Measurements from ENCODE around the gene TRIML2. TPM values are rescaled to one million over a fixed set of nuclear protein-coding genes. Genes with fewer than 3 reads are reported as not detected.
"Not testable (repeated sequence)": the region's sequence is repeated elsewhere in the genome, so short reads cannot be mapped to it uniquely, and the experiment has no call there.

TRIML2 gene
- total and polyA plus RNA-seq, 2 donors: 0.05 to 0.27 TPM

- 95% methylated on average over 12 of the region's 12 CpGs for WGBS
- no peak for DNase-seq (ENCODE audit: low read depth in 6 of 9, low spot score in 9 of 9)
- Histone ChIP-seq H3K9me3 (ENCODE audit: control insufficient read depth in 2 of 2, insufficient read depth in 1 of 2, low read length in 1 of 2) (peaks cover 0 to 8% of the 10 kb centered on the region in 2 donors), H3K27ac (ENCODE audit: low read depth in 1 of 2, low read length in 1 of 2) (no peak overlapping the region), H3K4me3 (ENCODE audit: low read length in 2 of 2) (no peak overlapping the region), H3K27me3 (ENCODE audit: control insufficient read depth in 2 of 2, insufficient read depth in 1 of 2, low read length in 1 of 2) (no peaks in the 10 kb centered on the region), H3K36me3 (ENCODE audit: control insufficient read depth in 2 of 2, insufficient read depth in 2 of 2, low read length in 1 of 2) (no peaks in the 10 kb centered on the region), H3K4me1 (ENCODE audit: control insufficient read depth in 2 of 2, insufficient read depth in 2 of 2, low read length in 2 of 2) (no peaks in the 10 kb centered on the region)
Measured at GRCh38 chr4:188076169-188076568, 33.2 kb downstream of the TRIML2 start.

- Histone ChIP-seq H3K4me3 (ENCODE audit: low read length in 2 of 2) (no peak overlapping the region), H3K9me3 (ENCODE audit: control insufficient read depth in 2 of 2, insufficient read depth in 1 of 2, low read length in 1 of 2) (peaks cover 0 to 15% of the 10 kb centered on the region in 2 donors), H3K36me3 (ENCODE audit: control insufficient read depth in 2 of 2, insufficient read depth in 2 of 2, low read length in 1 of 2) (no peaks in the 10 kb centered on the region), H3K27me3 (ENCODE audit: control insufficient read depth in 2 of 2, insufficient read depth in 1 of 2, low read length in 1 of 2) (no peaks in the 10 kb centered on the region), H3K4me1 (ENCODE audit: control insufficient read depth in 2 of 2, insufficient read depth in 2 of 2, low read length in 2 of 2) (no peaks in the 10 kb centered on the region), H3K27ac (ENCODE audit: low read depth in 1 of 2, low read length in 1 of 2) (no peak overlapping the region)
- 96% methylated on average over 14 of the region's 14 CpGs for WGBS
- no peak for DNase-seq (ENCODE audit: low read depth in 6 of 9, low spot score in 9 of 9)
Measured at GRCh38 chr4:188061083-188061482, 48.3 kb downstream of the TRIML2 start.

DNA sequence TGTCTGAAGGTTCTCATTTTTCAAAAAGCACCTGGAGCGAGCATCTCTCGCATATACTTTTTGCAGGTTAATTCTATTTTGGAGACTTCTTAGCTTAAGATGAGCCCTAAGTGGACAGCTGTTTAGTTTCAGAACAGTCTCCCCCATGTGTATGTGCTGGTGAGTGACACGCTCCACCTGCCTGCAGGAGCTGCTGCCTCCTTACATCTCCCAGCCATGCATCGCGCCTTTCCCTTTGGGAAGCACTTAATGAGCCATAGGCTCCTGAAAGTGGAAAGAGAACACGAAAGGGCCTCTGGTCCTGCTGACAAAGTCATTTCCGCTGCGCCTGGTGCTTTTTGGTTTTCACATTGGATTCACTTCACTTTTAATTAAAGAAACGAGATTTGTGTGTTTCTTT is 56.1 kb downstream of the TRIML2 start:
- 89% methylated on average over 9 of the region's 9 CpGs for WGBS
- no peak for DNase-seq (ENCODE audit: low read depth in 6 of 9, low spot score in 9 of 9)
- Histone ChIP-seq H3K4me3 (ENCODE audit: low read length in 2 of 2) (no peak overlapping the region), H3K4me1 (ENCODE audit: control insufficient read depth in 2 of 2, insufficient read depth in 2 of 2, low read length in 2 of 2) (no peaks in the 10 kb centered on the region), H3K36me3 (ENCODE audit: control insufficient read depth in 2 of 2, insufficient read depth in 2 of 2, low read length in 1 of 2) (no peaks in the 10 kb centered on the region), H3K9me3 (ENCODE audit: control insufficient read depth in 2 of 2, insufficient read depth in 1 of 2, low read length in 1 of 2) (peaks cover 1 to 3% of the 10 kb centered on the region in 2 donors), H3K27ac (ENCODE audit: low read depth in 1 of 2, low read length in 1 of 2) (no peak overlapping the region), H3K27me3 (ENCODE audit: control insufficient read depth in 2 of 2, insufficient read depth in 1 of 2, low read length in 1 of 2) (no peaks in the 10 kb centered on the region)

DNA sequence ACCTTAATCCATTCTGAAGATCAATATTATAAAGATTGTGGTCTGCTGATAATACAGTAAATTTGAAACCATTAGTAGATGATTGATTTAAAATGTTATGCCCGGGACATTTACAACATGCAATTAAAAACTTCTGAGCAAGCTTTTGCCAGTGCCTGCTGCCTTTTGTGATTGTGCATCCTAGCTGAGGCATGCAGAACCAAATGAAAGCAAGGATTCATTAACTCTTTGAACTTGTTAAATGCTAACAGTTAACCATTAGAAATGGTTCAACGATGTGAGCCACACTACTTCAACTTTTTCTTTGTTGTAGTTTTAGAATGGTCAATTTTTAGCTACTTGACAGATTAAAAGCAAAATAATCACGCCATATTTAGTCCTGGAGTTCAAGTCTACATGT is 62.7 kb downstream of the TRIML2 start:
- Histone ChIP-seq H3K9me3 (ENCODE audit: control insufficient read depth in 2 of 2, insufficient read depth in 1 of 2, low read length in 1 of 2) (peaks cover 0 to 28% of the 10 kb centered on the region in 2 donors), H3K27ac (ENCODE audit: low read depth in 1 of 2, low read length in 1 of 2) (no peak overlapping the region), H3K36me3 (ENCODE audit: control insufficient read depth in 2 of 2, insufficient read depth in 2 of 2, low read length in 1 of 2) (no peaks in the 10 kb centered on the region), H3K4me1 (ENCODE audit: control insufficient read depth in 2 of 2, insufficient read depth in 2 of 2, low read length in 2 of 2) (no peaks in the 10 kb centered on the region), H3K4me3 (ENCODE audit: low read length in 2 of 2) (no peak overlapping the region), H3K27me3 (ENCODE audit: control insufficient read depth in 2 of 2, insufficient read depth in 1 of 2, low read length in 1 of 2) (no peaks in the 10 kb centered on the region)
- DNase-seq (ENCODE audit: low read depth in 6 of 9, low spot score in 9 of 9): no peak
- 75% methylated on average over 3 of the region's 3 CpGs for WGBS

GRCh38 chr4:188045461-188045860 is 63.9 kb downstream of the TRIML2 start:
- not testable (repeated sequence) for DNase-seq (ENCODE audit: low read depth in 6 of 9, low spot score in 9 of 9); H3K4me3 ChIP-seq (ENCODE audit: low read length in 2 of 2); H3K27me3 ChIP-seq (ENCODE audit: control insufficient read depth in 2 of 2, insufficient read depth in 1 of 2, low read length in 1 of 2); H3K36me3 ChIP-seq (ENCODE audit: control insufficient read depth in 2 of 2, insufficient read depth in 2 of 2, low read length in 1 of 2); H3K4me1 ChIP-seq (ENCODE audit: control insufficient read depth in 2 of 2, insufficient read depth in 2 of 2, low read length in 2 of 2); H3K27ac ChIP-seq (ENCODE audit: low read depth in 1 of 2, low read length in 1 of 2)
- 96% methylated on average over 10 of the region's 10 CpGs for WGBS
- H3K9me3 ChIP-seq (ENCODE audit: control insufficient read depth in 2 of 2, insufficient read depth in 1 of 2, low read length in 1 of 2): peaks cover 0 to 38% of the 10 kb centered on the region in 2 donors

GRCh38 chr4:188043154-188043553 is 66.2 kb downstream of the TRIML2 start:
- Histone ChIP-seq H3K4me1 (ENCODE audit: control insufficient read depth in 2 of 2, insufficient read depth in 2 of 2, low read length in 2 of 2) (no peaks in the 10 kb centered on the region), H3K36me3 (ENCODE audit: control insufficient read depth in 2 of 2, insufficient read depth in 2 of 2, low read length in 1 of 2) (no peaks in the 10 kb centered on the region), H3K27ac (ENCODE audit: low read depth in 1 of 2, low read length in 1 of 2) (no peak overlapping the region), H3K4me3 (ENCODE audit: low read length in 2 of 2) (no peak overlapping the region), H3K9me3 (ENCODE audit: control insufficient read depth in 2 of 2, insufficient read depth in 1 of 2, low read length in 1 of 2) (peaks cover 0 to 46% of the 10 kb centered on the region in 2 donors), H3K27me3 (ENCODE audit: control insufficient read depth in 2 of 2, insufficient read depth in 1 of 2, low read length in 1 of 2) (no peaks in the 10 kb centered on the region)
- whole genome bisulfite sequencing: 88% methylated on average over 5 of the region's 5 CpGs
- DNase-seq (ENCODE audit: low read depth in 6 of 9, low spot score in 9 of 9): no peak

DNA sequence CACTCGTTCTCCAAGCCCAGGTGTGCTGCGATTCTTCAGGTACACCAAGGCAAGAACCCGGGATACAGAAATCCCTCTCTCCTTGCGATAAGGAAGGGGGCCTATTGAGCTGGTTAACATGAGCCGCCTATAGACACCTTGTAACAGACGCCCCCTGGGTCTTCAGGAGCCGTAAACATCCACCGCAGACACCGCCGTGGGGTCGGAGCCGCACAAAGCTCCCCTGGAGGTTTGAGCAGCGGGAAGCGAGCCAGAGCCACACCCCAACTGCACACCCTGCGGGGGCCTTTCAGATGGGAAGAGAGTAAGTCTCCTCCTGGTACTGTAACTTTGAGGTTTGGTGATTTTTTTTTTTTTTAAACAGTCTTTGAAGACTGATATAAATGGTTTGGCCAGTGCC is 67.2 kb downstream of the TRIML2 start:
- WGBS: 80% methylated on average over 15 of the region's 15 CpGs
- Histone ChIP-seq H3K27ac (ENCODE audit: low read depth in 1 of 2, low read length in 1 of 2) (no peak overlapping the region), H3K27me3 (ENCODE audit: control insufficient read depth in 2 of 2, insufficient read depth in 1 of 2, low read length in 1 of 2) (no peaks in the 10 kb centered on the region), H3K4me1 (ENCODE audit: control insufficient read depth in 2 of 2, insufficient read depth in 2 of 2, low read length in 2 of 2) (no peaks in the 10 kb centered on the region), H3K36me3 (ENCODE audit: control insufficient read depth in 2 of 2, insufficient read depth in 2 of 2, low read length in 1 of 2) (no peaks in the 10 kb centered on the region), H3K9me3 (ENCODE audit: control insufficient read depth in 2 of 2, insufficient read depth in 1 of 2, low read length in 1 of 2) (peaks cover 0 to 46% of the 10 kb centered on the region in 2 donors), H3K4me3 (ENCODE audit: low read length in 2 of 2) (no peak overlapping the region)
- no peak for DNase-seq (ENCODE audit: low read depth in 6 of 9, low spot score in 9 of 9)

DNA sequence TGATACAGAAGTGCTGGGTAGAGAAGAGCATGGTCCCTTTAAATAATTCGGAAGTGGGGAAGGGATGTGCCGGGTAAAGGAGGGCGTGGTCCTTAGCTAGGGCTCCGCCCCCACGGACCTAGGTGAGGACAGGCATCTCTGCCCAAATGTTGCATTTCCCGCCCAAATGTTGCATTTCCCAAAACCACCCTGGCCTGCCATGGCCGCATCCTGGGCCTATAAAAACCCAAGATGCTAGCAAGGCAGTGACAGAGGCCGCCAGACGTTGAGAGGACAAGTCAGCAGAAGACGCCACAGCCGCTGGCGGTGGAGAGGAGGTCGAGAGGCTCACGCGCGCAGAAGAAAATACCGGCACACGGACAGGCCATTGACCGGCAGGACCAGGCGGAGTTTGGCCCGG is 67.7 kb downstream of the TRIML2 start:
- WGBS: 95% methylated on average over 21 of the region's 21 CpGs
- Histone ChIP-seq H3K36me3 (ENCODE audit: control insufficient read depth in 2 of 2, insufficient read depth in 2 of 2, low read length in 1 of 2) (no peaks in the 10 kb centered on the region), H3K9me3 (ENCODE audit: control insufficient read depth in 2 of 2, insufficient read depth in 1 of 2, low read length in 1 of 2) (peaks cover 0 to 46% of the 10 kb centered on the region in 2 donors), H3K27me3 (ENCODE audit: control insufficient read depth in 2 of 2, insufficient read depth in 1 of 2, low read length in 1 of 2) (no peaks in the 10 kb centered on the region), H3K4me1 (ENCODE audit: control insufficient read depth in 2 of 2, insufficient read depth in 2 of 2, low read length in 2 of 2) (no peaks in the 10 kb centered on the region), H3K4me3 (ENCODE audit: low read length in 2 of 2) (no peak overlapping the region), H3K27ac (ENCODE audit: low read depth in 1 of 2, low read length in 1 of 2) (no peak overlapping the region)
- no peak for DNase-seq (ENCODE audit: low read depth in 6 of 9, low spot score in 9 of 9)

Measured in thymus (tissue), 11 donors.